Esophagus squamous epithelium (tissue), 5 donors: Measurements from ENCODE around the gene CALM3. TPM values are rescaled to one million over a fixed set of nuclear protein-coding genes. Genes with fewer than 3 reads are reported as not detected.

Experiments used
- DNase-seq: peaks from one replicate; lab custom pipeline; 2025; lab: John Stamatoyannopoulos, UW
- H3K27ac ChIP-seq, 4 donors: fragments of 200-600 bp; sonication (generic); one replicate each; pipeline ENCODE4 v1.5.1; 2016 to 2019; ENCODE audit warnings: mild to moderate bottlenecking in 1 of 4
- H3K27me3 ChIP-seq, 4 donors: fragments of 200-600 bp; sonication (generic); 1 replicate in 3 of 4; 2 replicates in 1 of 4; pipeline versions ENCODE4 v1.5.1 to v1.6.0; 2017 to 2021; ENCODE audit warnings: antibody characterized with exemption in 1 of 4
- H3K36me3 ChIP-seq, 3 donors: fragments of 200-600 bp; sonication (generic); one replicate each; pipeline ENCODE4 v1.5.1; 2016 to 2019
- H3K4me1 ChIP-seq, 3 donors: fragments of 200-600 bp; sonication (generic); one replicate each; pipeline ENCODE4 v1.5.1; 2017 to 2019
- H3K4me3 ChIP-seq, 4 donors: fragments of 200-600 bp; sonication (generic); 1 replicate in 3 of 4; 2 replicates in 1 of 4; pipeline ENCODE4 v1.5.1; 2016 to 2019; ENCODE audit warnings: mild to moderate bottlenecking in 2 of 4, moderate library complexity in 1 of 4
- H3K9me3 ChIP-seq, 3 donors: fragments of 200-600 bp; sonication (generic); one replicate each; pipeline ENCODE4 v1.5.1; 2016 to 2019
- POLR2A ChIP-seq, 4 donors: fragments of 450-650 bp; IDR thresholded peaks; one replicate each; pipeline ENCODE4 v1.6.1; 2017; ENCODE audit warnings: antibody characterized with exemption in 4 of 4, mild to moderate bottlenecking in 4 of 4, moderate library complexity in 3 of 4
- WGBS, 2 donors: methylation state at CpG; one replicate each; pipeline ENCODE4 v1.1.5; 2018; 5-methylcytosine and 5-hydroxymethylcytosine counted together
- intact Hi-C: fragments of 100-400 bp; cut with DNase I; formaldehyde crosslinking; loops from one replicate; pipeline ENCODE4 v1.15.0; 2022
- total RNA-seq, 4 donors: library from RNA; depleted of rRNA; stranded (reverse); fragments of >200 nt; gene quantifications; one replicate each; pipeline ENCODE4 v1.1.0, GENCODE V29; 2016
- TF ChIP-seq, protein P1 (sequence below), 6 experiments: fragments of 450-650 bp in 4 of 6; fragments of 200-600 bp in 2 of 6; sonication (generic) in 2 of 6; IDR thresholded peaks; one replicate each; pipeline ENCODE4 v1.5.1; 2016 to 2019; ENCODE audit warnings: antibody characterized with exemption in 6 of 6, mild to moderate bottlenecking in 4 of 6, moderate library complexity in 4 of 6
- donor health status: DM: yes; HTN: yes; CAD: no.

Gene CALM3
- total RNA-seq, 4 donors from 2014 or later = 61.9 to 147 (median 84.6) TPM

DNA sequence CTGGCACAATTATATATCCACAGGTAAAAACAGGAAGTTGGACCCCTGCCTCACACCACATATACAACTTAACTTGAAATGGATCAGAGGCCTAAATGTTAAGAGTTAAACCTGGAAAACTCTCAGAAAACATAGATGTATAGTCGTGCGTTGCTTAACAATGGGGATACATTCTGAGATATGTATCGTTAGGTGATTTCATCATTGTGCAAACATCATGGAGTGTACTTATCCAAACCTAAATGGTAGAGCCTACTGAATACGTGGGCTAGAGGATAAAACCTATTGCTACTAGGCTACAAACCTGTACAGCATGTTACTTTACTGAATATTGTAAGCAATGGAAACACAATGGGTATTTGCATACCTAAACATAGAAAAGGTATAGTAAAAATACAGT is 14.8 kb upstream of the CALM3 start:
- DNase-seq = no peak
- TF ChIP-seq, protein P1, sequence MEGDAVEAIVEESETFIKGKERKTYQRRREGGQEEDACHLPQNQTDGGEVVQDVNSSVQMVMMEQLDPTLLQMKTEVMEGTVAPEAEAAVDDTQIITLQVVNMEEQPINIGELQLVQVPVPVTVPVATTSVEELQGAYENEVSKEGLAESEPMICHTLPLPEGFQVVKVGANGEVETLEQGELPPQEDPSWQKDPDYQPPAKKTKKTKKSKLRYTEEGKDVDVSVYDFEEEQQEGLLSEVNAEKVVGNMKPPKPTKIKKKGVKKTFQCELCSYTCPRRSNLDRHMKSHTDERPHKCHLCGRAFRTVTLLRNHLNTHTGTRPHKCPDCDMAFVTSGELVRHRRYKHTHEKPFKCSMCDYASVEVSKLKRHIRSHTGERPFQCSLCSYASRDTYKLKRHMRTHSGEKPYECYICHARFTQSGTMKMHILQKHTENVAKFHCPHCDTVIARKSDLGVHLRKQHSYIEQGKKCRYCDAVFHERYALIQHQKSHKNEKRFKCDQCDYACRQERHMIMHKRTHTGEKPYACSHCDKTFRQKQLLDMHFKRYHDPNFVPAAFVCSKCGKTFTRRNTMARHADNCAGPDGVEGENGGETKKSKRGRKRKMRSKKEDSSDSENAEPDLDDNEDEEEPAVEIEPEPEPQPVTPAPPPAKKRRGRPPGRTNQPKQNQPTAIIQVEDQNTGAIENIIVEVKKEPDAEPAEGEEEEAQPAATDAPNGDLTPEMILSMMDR (IDR thresholded peaks at IDR 0.05) = no peak
- TF ChIP-seq POLR2A (IDR thresholded peaks at IDR 0.05) = no peak
- H3K4me3 ChIP-seq = no peak overlapping the region
- no peaks in the 10 kb centered on the region for H3K9me3 ChIP-seq
- H3K36me3 ChIP-seq = no peaks in the 10 kb centered on the region
- no peaks in the 10 kb centered on the region for H3K4me1 ChIP-seq
- intact Hi-C loops = no loop called here
- no peak overlapping the region for H3K27ac ChIP-seq
- H3K27me3 ChIP-seq = no peaks in the 10 kb centered on the region
- 63 to 64% methylated on average over 4 of the region's 4 CpGs for WGBS, 2 donors

DNA sequence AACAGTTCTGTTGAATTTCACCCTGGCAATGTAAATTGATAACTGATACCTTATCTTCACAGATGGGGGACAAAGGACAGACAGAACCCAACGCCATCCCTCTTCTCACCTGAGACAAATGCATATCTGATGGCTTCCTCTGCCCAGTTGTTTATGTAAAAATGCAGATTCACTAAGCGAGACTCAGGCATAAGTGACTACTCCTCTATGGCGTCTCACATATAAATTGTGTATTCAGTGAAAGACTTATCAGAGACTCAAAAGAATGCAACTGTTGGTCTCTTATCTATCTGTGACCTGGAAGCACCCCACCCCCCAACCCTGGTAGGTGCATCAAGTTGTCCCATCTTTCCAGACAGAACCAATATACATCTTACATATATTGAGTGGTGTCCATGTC is 13.3 kb upstream of the CALM3 start:
- Histone ChIP-seq H3K27me3 (no peaks in the 10 kb centered on the region), H3K9me3 (no peaks in the 10 kb centered on the region), H3K4me3 (no peak overlapping the region), H3K4me1 (no peaks in the 10 kb centered on the region), H3K27ac (no peak overlapping the region), H3K36me3 (no peaks in the 10 kb centered on the region)
- WGBS, 2 donors = 77 to 90% methylated on average over 3 of the region's 3 CpGs
- TF ChIP-seq, protein P1 (IDR thresholded peaks at IDR 0.05) = no peak
- no peak for TF ChIP-seq POLR2A (IDR thresholded peaks at IDR 0.05)
- DNase-seq = no peak
- intact Hi-C loops = no loop called here

DNA sequence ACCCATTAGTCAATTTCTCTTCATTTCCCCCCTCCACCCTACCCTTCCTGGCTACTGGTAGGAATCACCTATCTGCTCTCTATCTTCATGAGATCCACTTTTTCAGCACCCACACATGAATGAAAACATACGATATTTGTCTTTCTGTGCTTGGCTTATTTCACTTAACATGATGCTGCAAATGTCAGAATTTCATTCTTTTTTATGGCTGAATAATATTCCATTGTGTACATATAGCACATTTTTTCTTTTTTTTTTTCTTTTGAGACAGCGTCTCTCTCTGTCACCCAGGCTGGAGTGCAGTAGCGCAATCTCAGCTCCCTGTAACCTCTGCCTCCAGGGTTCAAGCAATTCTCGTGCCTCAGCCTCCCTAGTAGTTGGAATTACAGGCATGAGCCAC is 9.9 kb upstream of the CALM3 start:
- DNase-seq = no peak
- H3K4me1 ChIP-seq = peaks cover 0 to 8% (median 0%) of the 10 kb centered on the region in 3 donors
- no peaks in the 10 kb centered on the region for H3K27me3 ChIP-seq
- intact Hi-C loops = no loop called here
- H3K9me3 ChIP-seq = no peaks in the 10 kb centered on the region
- H3K4me3 ChIP-seq = no peak overlapping the region
- 90% methylated on average over 4 of the region's 4 CpGs for WGBS, 2 donors
- no peak overlapping the region for H3K27ac ChIP-seq
- no peaks in the 10 kb centered on the region for H3K36me3 ChIP-seq
- TF ChIP-seq POLR2A (IDR thresholded peaks at IDR 0.05) = no peak
- TF ChIP-seq, protein P1 (IDR thresholded peaks at IDR 0.05) = no peak

DNA sequence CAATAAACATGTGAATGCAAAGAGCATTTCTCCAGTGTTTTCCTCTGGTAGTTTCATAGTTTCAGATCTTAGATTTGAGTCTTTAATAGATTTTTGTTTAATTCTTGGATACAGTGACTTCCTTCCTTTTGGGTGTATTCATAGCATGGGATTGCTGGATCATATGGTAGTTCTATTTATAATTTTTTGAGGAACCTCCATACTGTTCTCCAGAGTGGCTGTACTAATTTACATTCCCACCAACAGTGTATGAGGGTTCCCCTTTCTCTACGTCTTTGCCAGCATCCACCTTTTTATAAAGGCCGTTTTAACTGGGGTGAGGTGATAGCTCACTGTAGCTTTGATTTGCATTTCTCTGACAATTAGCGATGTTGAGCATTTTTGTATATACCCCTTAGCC is 9.3 kb upstream of the CALM3 start:
- 71 to 85% methylated on average over 3 of the region's 3 CpGs for WGBS, 2 donors
- DNase-seq = no peak
- H3K36me3 ChIP-seq = no peaks in the 10 kb centered on the region
- no peaks in the 10 kb centered on the region for H3K27me3 ChIP-seq
- TF ChIP-seq, protein P1 (IDR thresholded peaks at IDR 0.05) = no peak
- no peak for TF ChIP-seq POLR2A (IDR thresholded peaks at IDR 0.05)
- no peak overlapping the region for H3K27ac ChIP-seq
- intact Hi-C loops = no loop called here
- peaks cover 0 to 8% (median 0%) of the 10 kb centered on the region in 3 donors for H3K4me1 ChIP-seq
- no peaks in the 10 kb centered on the region for H3K9me3 ChIP-seq
- no peak overlapping the region for H3K4me3 ChIP-seq

DNA sequence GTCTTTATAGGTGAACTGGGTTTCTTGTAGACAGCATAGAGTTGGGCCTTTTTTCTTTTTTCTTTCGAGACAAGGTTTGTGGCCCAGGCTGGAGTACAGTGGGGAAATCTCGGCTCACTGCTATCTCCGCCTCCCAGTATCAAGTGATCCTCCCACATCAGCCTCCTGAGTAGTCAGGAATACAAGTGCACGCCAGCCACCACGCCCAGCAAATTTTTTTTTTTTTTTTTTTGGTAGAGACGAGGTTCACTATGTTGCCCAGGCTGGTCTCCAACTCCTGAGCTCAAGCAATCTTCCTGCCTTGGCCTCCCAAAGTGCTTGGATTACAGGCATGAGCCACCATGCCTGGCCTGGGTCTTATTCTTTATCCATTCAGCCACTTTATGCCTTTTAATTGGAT is 5.1 kb upstream of the CALM3 start:
- Histone ChIP-seq H3K9me3 (no peaks in the 10 kb centered on the region), H3K27ac (no peak overlapping the region), H3K4me1 (peaks cover 0 to 16% (median 0%) of the 10 kb centered on the region in 3 donors), H3K27me3 (no peaks in the 10 kb centered on the region), H3K4me3 (no peak overlapping the region), H3K36me3 (no peaks in the 10 kb centered on the region)
- TF ChIP-seq, protein P1 (IDR thresholded peaks at IDR 0.05) = no peak
- no peak for TF ChIP-seq POLR2A (IDR thresholded peaks at IDR 0.05)
- intact Hi-C loops = no loop called here
- 55 to 59% methylated on average over 4 to 6 of the region's 6 CpGs for WGBS, 2 donors
- no peak for DNase-seq
